Measurements from ENCODE around the gene ETV5.

Gene ETV5

GRCh38 chr3:186097663-186098451 lies 11.0 kb downstream of the ETV5 start (continued):
- TF ChIP-seq, protein P1, sequence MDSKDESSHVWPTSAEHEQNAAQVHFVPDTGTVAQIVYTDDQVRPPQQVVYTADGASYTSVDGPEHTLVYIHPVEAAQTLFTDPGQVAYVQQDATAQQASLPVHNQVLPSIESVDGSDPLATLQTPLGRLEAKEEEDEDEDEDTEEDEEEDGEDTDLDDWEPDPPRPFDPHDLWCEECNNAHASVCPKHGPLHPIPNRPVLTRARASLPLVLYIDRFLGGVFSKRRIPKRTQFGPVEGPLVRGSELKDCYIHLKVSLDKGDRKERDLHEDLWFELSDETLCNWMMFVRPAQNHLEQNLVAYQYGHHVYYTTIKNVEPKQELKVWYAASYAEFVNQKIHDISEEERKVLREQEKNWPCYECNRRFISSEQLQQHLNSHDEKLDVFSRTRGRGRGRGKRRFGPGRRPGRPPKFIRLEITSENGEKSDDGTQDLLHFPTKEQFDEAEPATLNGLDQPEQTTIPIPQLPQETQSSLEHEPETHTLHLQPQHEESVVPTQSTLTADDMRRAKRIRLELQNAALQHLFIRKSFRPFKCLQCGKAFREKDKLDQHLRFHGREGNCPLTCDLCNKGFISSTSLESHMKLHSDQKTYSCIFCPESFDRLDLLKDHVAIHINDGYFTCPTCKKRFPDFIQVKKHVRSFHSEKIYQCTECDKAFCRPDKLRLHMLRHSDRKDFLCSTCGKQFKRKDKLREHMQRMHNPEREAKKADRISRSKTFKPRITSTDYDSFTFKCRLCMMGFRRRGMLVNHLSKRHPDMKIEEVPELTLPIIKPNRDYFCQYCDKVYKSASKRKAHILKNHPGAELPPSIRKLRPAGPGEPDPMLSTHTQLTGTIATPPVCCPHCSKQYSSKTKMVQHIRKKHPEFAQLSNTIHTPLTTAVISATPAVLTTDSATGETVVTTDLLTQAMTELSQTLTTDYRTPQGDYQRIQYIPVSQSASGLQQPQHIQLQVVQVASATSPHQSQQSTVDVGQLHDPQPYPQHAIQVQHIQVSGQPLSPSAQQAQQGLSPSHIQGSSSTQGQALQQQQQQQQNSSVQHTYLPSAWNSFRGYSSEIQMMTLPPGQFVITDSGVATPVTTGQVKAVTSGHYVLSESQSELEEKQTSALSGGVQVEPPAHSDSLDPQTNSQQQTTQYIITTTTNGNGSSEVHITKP (tag by site-specific recombination; IDR thresholded peaks at IDR 0.05) = peak; percentile 95
- TF ChIP-seq WT1 (tag by site-specific recombination; IDR thresholded peaks at IDR 0.05) (no peak), ZBTB48 (tag by site-specific recombination; IDR thresholded peaks at IDR 0.05) (peak; percentile 60; the same call in 1 of the 2 replicates), SCRT1 (tag by site-specific recombination; IDR thresholded peaks at IDR 0.05; ENCODE audit: borderline replicate concordance) (no peak), SP7 (tag by site-specific recombination; IDR thresholded peaks at IDR 0.05) (peak; percentile 48), ZNF423 (tag by site-specific recombination; IDR thresholded peaks at IDR 0.05) (peak; percentile 93), ZNF324 (tag by site-specific recombination; IDR thresholded peaks at IDR 0.05) (no peak), ZNF521 (tag by site-specific recombination; IDR thresholded peaks at IDR 0.05) (no peak), ZNF223 (tag by site-specific recombination; IDR thresholded peaks at IDR 0.05) (no peak), ZNF664 (tag by site-specific recombination; IDR thresholded peaks at IDR 0.05) (no peak; the same call in 1 of the 2 replicates), ZNF266 (tag by site-specific recombination; IDR thresholded peaks at IDR 0.05; ENCODE audit: low read depth) (no peak), ZNF2 (tag by site-specific recombination; IDR thresholded peaks at IDR 0.05) (peak; percentile 54; the same call in 1 of the 2 replicates), ZNF660 (tag by site-specific recombination; IDR thresholded peaks at IDR 0.05) (peak; percentile 89), KLF10 (tag by site-specific recombination; IDR thresholded peaks at IDR 0.05) (peak; percentile 77), ZNF174 (tag by site-specific recombination; IDR thresholded peaks at IDR 0.05) (no peak), KLF1 (tag by site-specific recombination; IDR thresholded peaks at IDR 0.05) (no peak), ZNF677 (tag by site-specific recombination; IDR thresholded peaks at IDR 0.05) (peak; percentile 52; the same call in 1 of the 2 replicates), KLF16 (tag by site-specific recombination; IDR thresholded peaks at IDR 0.05) (no peak), ZNF843 (tag by site-specific recombination; IDR thresholded peaks at IDR 0.05) (peak; percentile 23; the same call in 1 of the 2 replicates), ZNF624 (tag by site-specific recombination; IDR thresholded peaks at IDR 0.05) (no peak), ZXDB (tag by site-specific recombination; IDR thresholded peaks at IDR 0.05) (peak; percentile 50), ZNF26 (tag by site-specific recombination; IDR thresholded peaks at IDR 0.05) (no peak), ZNF626 (tag by site-specific recombination; IDR thresholded peaks at IDR 0.05) (no peak), ZNF248 (tag by site-specific recombination; IDR thresholded peaks at IDR 0.05) (no peak)
- TF ChIP-seq, protein P2, sequence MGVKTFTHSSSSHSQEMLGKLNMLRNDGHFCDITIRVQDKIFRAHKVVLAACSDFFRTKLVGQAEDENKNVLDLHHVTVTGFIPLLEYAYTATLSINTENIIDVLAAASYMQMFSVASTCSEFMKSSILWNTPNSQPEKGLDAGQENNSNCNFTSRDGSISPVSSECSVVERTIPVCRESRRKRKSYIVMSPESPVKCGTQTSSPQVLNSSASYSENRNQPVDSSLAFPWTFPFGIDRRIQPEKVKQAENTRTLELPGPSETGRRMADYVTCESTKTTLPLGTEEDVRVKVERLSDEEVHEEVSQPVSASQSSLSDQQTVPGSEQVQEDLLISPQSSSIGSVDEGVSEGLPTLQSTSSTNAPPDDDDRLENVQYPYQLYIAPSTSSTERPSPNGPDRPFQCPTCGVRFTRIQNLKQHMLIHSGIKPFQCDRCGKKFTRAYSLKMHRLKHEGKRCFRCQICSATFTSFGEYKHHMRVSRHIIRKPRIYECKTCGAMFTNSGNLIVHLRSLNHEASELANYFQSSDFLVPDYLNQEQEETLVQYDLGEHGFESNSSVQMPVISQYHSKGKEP (tag by site-specific recombination; IDR thresholded peaks at IDR 0.05) = 0 out of 2 replicates have a peak, but pooled peaks have one; percentile 46
- TF ChIP-seq, protein P3, sequence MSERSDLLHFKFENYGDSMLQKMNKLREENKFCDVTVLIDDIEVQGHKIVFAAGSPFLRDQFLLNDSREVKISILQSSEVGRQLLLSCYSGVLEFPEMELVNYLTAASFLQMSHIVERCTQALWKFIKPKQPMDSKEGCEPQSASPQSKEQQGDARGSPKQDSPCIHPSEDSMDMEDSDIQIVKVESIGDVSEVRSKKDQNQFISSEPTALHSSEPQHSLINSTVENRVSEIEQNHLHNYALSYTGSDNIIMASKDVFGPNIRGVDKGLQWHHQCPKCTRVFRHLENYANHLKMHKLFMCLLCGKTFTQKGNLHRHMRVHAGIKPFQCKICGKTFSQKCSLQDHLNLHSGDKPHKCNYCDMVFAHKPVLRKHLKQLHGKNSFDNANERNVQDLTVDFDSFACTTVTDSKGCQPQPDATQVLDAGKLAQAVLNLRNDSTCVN (tag by site-specific recombination; optimal IDR thresholded peaks at IDR 0.05) = no peak
